Stomach (tissue), 9 donors: Measurements from ENCODE around the gene WLS. TPM values are rescaled to one million over a fixed set of nuclear protein-coding genes. Genes with fewer than 3 reads are reported as not detected.

Experiments
- DNase-seq, 2 donors: peaks; one replicate each; pipeline versions ENCODE4 v3.0.0 to v3.0.0-alpha.2; 2013 to 2019
- H3K27ac ChIP-seq, 5 donors: fragments of 200-600 bp in 4 of 5; sonication (generic) in 4 of 5; one replicate each; pipeline ENCODE4 v1.5.1; 2013 to 2019; ENCODE audit warnings: mild to moderate bottlenecking in 1 of 5, moderate library complexity in 1 of 5
- H3K27me3 ChIP-seq, 3 donors: fragments of 200-600 bp; sonication (generic); one replicate each; pipeline ENCODE4 v1.5.1; 2017 to 2019; ENCODE audit warnings: mixed run types in 1 of 3
- H3K36me3 ChIP-seq, 4 donors: fragments of 200-600 bp; sonication (generic); 1 replicate in 3 of 4; 2 replicates in 1 of 4; pipeline ENCODE4 v1.5.1; 2016 to 2019
- H3K4me1 ChIP-seq, 4 donors: fragments of 200-600 bp; sonication (generic); one replicate each; pipeline ENCODE4 v1.5.1; 2016 to 2019
- H3K4me3 ChIP-seq, 4 donors: fragments of 200-600 bp; sonication (generic) in 3 of 4; one replicate each; pipeline ENCODE4 v1.5.1; 2016 to 2019; ENCODE audit warnings: mild to moderate bottlenecking in 1 of 4
- H3K9me3 ChIP-seq, 4 donors: fragments of 200-600 bp; sonication (generic); one replicate each; pipeline ENCODE4 v1.5.1; 2016 to 2019
- EP300 ChIP-seq: sonication (generic); formaldehyde crosslinking; IDR thresholded peaks from one replicate; pipeline ENCODE4 v1.6.1; 2017; ENCODE audit warnings: antibody characterized with exemption
- POLR2A ChIP-seq, 4 donors: fragments of 450-650 bp; IDR thresholded peaks; one replicate each; pipeline ENCODE4 v1.6.1; 2016; ENCODE audit warnings: antibody characterized with exemption in 4 of 4, control low read depth in 2 of 4, mild to moderate bottlenecking in 1 of 4, moderate library complexity in 1 of 4
- POLR2AphosphoS5 ChIP-seq, 3 donors: sonication (generic); formaldehyde crosslinking; IDR thresholded peaks; one replicate each; pipeline ENCODE4 v1.6.1; 2016; ENCODE audit warnings: antibody characterized with exemption in 3 of 3
- WGBS, 5 donors: extraction: QIAGEN DNeasy Blood & Tissue Kit in 3 of 5; methylation state at CpG; one replicate each; pipeline versions ENCODE4 v1.1.5 to v1.1.7; 2013 to 2018; 5-methylcytosine and 5-hydroxymethylcytosine counted together
- intact Hi-C: fragments of 100-400 bp; cut with DNase I; formaldehyde crosslinking; loops from one replicate; pipeline ENCODE4 v1.15.1; 2023; ENCODE audit warnings: low total_unique reads
- polyA plus RNA-seq, 3 donors: library from polyadenylated mRNA; stranded (reverse); fragments of 200-250 nt; gene quantifications; one replicate each; pipeline ENCODE4 v1.2.3, GENCODE V29; 2013
- total RNA-seq, 5 donors: library from RNA; depleted of rRNA; stranded (reverse); fragments of >200 nt; gene quantifications; one replicate each; pipeline versions ENCODE4 v1.1.0 to v1.2.3, GENCODE V29; 2014 to 2016
- TF ChIP-seq, protein P1 (sequence below), 7 experiments: fragments of 450-650 bp in 4 of 7; fragments of 200-600 bp in 3 of 7; sonication (generic) in 3 of 7; IDR thresholded peaks; one replicate each; pipeline ENCODE4 v1.5.1; 2016 to 2019; ENCODE audit warnings: antibody characterized with exemption in 7 of 7, control low read depth in 2 of 7, mild to moderate bottlenecking in 1 of 7
- donor health status: healthy with polysubstance abuse.
- donor health status: Bipolar disorder and iron deficiency.
- donor health status: healthy.

Gene WLS
- total and polyA plus RNA-seq, 8 donors: 17.9 to 194 (median 66.8) TPM

DNA sequence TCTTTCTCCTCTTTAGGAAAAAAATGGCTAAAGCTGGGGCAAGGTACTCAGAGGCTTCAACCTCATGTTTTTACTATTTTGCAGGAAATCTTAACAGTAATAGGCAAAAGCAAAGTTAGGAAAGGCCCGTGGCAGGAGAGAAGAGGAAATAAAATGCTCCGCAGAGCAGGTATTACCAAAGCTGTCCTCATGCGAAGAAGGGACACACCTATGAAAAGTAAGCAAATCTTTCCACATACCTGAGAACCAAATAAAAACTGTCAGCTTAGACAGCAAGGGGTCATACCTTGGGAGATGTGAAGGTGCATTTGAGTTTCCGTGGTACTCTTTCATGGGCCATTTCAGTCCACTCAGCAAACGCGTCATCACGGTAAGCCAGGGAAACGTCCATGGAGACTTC is 73.5 kb downstream of the WLS start:
- Histone ChIP-seq H3K4me1 (no peaks in the 10 kb centered on the region), H3K27me3 (no peaks in the 10 kb centered on the region), H3K4me3 (no peak overlapping the region), H3K27ac (peak overlapping the region in 1 of 5 donors; percentile 3), H3K9me3 (no peaks in the 10 kb centered on the region), H3K36me3 (peaks cover 0 to 70% (median 65%) of the 10 kb centered on the region in 4 donors)
- DNase-seq: no peak
- 66 to 77% (median 73%) methylated on average over 8 of the region's 8 CpGs for WGBS, 5 donors
- TF ChIP-seq, protein P1, sequence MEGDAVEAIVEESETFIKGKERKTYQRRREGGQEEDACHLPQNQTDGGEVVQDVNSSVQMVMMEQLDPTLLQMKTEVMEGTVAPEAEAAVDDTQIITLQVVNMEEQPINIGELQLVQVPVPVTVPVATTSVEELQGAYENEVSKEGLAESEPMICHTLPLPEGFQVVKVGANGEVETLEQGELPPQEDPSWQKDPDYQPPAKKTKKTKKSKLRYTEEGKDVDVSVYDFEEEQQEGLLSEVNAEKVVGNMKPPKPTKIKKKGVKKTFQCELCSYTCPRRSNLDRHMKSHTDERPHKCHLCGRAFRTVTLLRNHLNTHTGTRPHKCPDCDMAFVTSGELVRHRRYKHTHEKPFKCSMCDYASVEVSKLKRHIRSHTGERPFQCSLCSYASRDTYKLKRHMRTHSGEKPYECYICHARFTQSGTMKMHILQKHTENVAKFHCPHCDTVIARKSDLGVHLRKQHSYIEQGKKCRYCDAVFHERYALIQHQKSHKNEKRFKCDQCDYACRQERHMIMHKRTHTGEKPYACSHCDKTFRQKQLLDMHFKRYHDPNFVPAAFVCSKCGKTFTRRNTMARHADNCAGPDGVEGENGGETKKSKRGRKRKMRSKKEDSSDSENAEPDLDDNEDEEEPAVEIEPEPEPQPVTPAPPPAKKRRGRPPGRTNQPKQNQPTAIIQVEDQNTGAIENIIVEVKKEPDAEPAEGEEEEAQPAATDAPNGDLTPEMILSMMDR (IDR thresholded peaks at IDR 0.05): no peak
- TF ChIP-seq EP300: no peak
- no peak for TF ChIP-seq POLR2AphosphoS5 (IDR thresholded peaks at IDR 0.05)
- no peak for TF ChIP-seq POLR2A (IDR thresholded peaks at IDR 0.05)
- intact Hi-C loops: no loop called here

DNA sequence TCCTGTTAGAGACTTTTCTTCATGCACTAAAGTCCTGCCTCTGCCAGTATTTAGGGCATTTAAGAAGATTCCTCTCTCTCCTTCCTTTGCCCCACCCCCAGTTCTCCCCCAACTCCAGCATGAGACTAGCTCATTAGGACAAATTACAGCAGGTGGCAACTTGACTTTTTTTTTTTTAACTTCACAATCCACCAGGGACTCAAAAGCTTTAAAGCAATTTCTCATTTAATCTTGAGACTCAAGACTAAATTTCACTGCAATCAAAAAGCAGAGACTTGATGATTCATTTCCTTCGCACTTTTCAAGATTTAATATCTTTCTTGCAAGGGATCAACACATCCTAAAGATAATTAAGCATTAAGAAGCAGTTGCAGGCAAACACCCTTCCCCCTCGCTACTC is 74.9 kb downstream of the WLS start:
- no peak for DNase-seq
- Histone ChIP-seq H3K27me3 (no peaks in the 10 kb centered on the region), H3K27ac (no peak overlapping the region), H3K36me3 (peaks cover 8 to 75% (median 71%) of the 10 kb centered on the region in 4 donors), H3K4me3 (no peak overlapping the region), H3K4me1 (no peaks in the 10 kb centered on the region), H3K9me3 (no peaks in the 10 kb centered on the region)
- TF ChIP-seq, protein P1 (IDR thresholded peaks at IDR 0.05): no peak
- TF ChIP-seq POLR2A (IDR thresholded peaks at IDR 0.05) (no peak), EP300 (no peak), POLR2AphosphoS5 (IDR thresholded peaks at IDR 0.05) (no peak)
- 88 to 95% (median 89%) methylated on average over 2 of the region's 2 CpGs for WGBS, 5 donors
- intact Hi-C loops: no loop called here

DNA sequence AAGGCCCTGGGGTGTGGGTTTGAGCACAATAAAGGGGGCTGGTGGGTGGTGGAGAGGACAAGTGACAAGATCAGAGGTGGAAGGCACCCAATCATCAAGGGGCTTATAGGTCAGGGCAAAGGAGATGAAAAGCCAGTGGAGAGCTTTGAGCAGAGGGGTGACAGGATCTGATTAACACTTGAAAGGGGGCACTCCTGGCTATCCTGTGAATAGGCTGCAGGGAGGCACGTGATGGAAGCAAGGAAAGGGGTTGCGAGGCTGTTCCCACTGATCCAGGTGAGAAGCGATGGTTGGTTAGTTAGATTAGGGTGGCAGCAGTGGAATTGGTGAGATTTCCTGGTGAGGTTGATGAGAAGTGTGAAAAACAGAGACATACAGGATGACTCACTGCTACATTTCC is 80.6 kb downstream of the WLS start:
- Histone ChIP-seq H3K9me3 (no peaks in the 10 kb centered on the region), H3K27ac (no peak overlapping the region), H3K4me3 (no peak overlapping the region), H3K27me3 (no peaks in the 10 kb centered on the region), H3K4me1 (peaks cover 0 to 9% (median 5%) of the 10 kb centered on the region in 4 donors), H3K36me3 (peaks cover 29 to 94% (median 91%) of the 10 kb centered on the region in 4 donors)
- intact Hi-C loops: no loop called here
- WGBS, 5 donors: 79 to 93% (median 88%) methylated on average over 3 of the region's 3 CpGs
- DNase-seq: no peak
- TF ChIP-seq, protein P1 (IDR thresholded peaks at IDR 0.05): no peak
- no peak for TF ChIP-seq POLR2A (IDR thresholded peaks at IDR 0.05)
- TF ChIP-seq EP300: no peak
- TF ChIP-seq POLR2AphosphoS5 (IDR thresholded peaks at IDR 0.05): no peak

DNA sequence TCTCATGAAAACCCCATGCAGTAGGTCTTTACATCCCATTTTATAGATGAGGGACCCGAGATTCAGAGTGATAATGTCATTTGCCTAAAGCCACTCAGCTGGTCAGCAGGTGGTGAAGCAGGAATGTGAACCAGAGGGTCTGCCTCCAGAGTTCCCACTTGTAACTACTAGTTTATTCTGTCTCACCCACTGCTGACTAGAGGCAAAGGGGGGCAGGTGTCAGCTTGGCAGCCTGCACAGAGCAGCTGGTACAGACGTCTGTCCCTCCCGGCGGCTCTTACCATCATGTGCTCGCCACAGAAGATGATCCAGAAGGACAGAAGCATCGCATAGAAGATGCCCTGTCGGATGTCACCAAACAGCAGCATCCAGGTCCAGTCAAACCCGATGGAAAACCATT is 82.4 kb downstream of the WLS start:
- 87 to 91% (median 90%) methylated on average over 8 of the region's 8 CpGs for WGBS, 5 donors
- Histone ChIP-seq H3K36me3 (peaks cover 29 to 77% (median 75%) of the 10 kb centered on the region in 4 donors), H3K9me3 (no peaks in the 10 kb centered on the region), H3K27ac (peak overlapping the region in 1 of 5 donors; percentile 41), H3K4me1 (peaks cover 11 to 27% (median 22%) of the 10 kb centered on the region in 4 donors), H3K27me3 (no peaks in the 10 kb centered on the region), H3K4me3 (no peak overlapping the region)
- intact Hi-C loops: no loop called here
- TF ChIP-seq POLR2AphosphoS5 (IDR thresholded peaks at IDR 0.05) (no peak), POLR2A (IDR thresholded peaks at IDR 0.05) (no peak), EP300 (no peak)
- TF ChIP-seq, protein P1 (IDR thresholded peaks at IDR 0.05): no peak
- no peak for DNase-seq
